Measurements from ENCODE around the gene NHSL2.

GRCh38 chrX:72020204-72020603 lies 109.6 kb downstream of the NHSL2 start:
- TF ChIP-seq CTCF (IDR thresholded peaks at IDR 0.05; ENCODE audit: insufficient read depth, low read depth, low read length) (no peak), EZH2 (IDR thresholded peaks at IDR 0.05; ENCODE audit: insufficient read depth, low read length) (no peak)
